Activated CD4-positive, alpha-beta T cell treated with anti-CD3 and anti-CD28 coated beads, Interleukin-2, amount 10 ng/mL, durations not matched to agents 24 days and 14 days (primary cell): ENCODE data around the gene CCDC86. TPM values are rescaled to one million over a fixed set of nuclear protein-coding genes. Genes with fewer than 3 reads are reported as not detected.

Source experiments
- DNase-seq: peaks from one replicate; pipeline ENCODE4 v3.0.0; 2022
- H3K27ac Mint-ChIP-seq: one replicate; pipeline ENCODE4 v1.8.0; 2022; ENCODE audit warnings: mild to moderate bottlenecking, mixed read lengths
- H3K27me3 Mint-ChIP-seq: one replicate; pipeline ENCODE4 v1.8.0; 2022; ENCODE audit warnings: mixed read lengths
- H3K36me3 Mint-ChIP-seq: one replicate; pipeline ENCODE4 v1.8.0; 2022; ENCODE audit warnings: low read depth, mild to moderate bottlenecking, mixed read lengths
- H3K4me1 Mint-ChIP-seq: one replicate; pipeline ENCODE4 v1.8.0; 2021; ENCODE audit warnings: mixed read lengths
- H3K4me3 Mint-ChIP-seq: one replicate; pipeline ENCODE4 v1.8.0; 2022; ENCODE audit warnings: mild to moderate bottlenecking, moderate library complexity, mixed read lengths
- H3K9me3 Mint-ChIP-seq: one replicate; pipeline ENCODE4 v1.8.0; 2021; ENCODE audit warnings: mixed read lengths
- intact Hi-C: fragments of 100-400 bp; cut with micrococcal nuclease; formaldehyde crosslinking; loops from one replicate; pipeline ENCODE4 v1.15.1; 2023
- total RNA-seq: library from RNA; stranded (reverse); gene quantifications from 2 replicates; pipeline ENCODE4 v1.2.3, GENCODE V29; 2022

The CCDC86 gene
- total RNA-seq, 1 donor from 2014 or later: 90.0 TPM

GRCh38 chr11:60891103-60891741, 49.3 kb downstream of the CCDC86 start:
- H3K4me3 Mint-ChIP-seq: no peak overlapping the region
- intact Hi-C loops: no loop called here
- H3K36me3 Mint-ChIP-seq: peaks cover 51% of the 10 kb centered on the region
- no peaks in the 10 kb centered on the region for H3K9me3 Mint-ChIP-seq
- DNase-seq: no peak
- H3K4me1 Mint-ChIP-seq: peaks cover 2% of the 10 kb centered on the region
- no peaks in the 10 kb centered on the region for H3K27me3 Mint-ChIP-seq
- H3K27ac Mint-ChIP-seq: no peak overlapping the region

- Mint-ChIP-seq H3K27ac (no peak overlapping the region), H3K4me1 (no peaks in the 10 kb centered on the region), H3K27me3 (no peaks in the 10 kb centered on the region), H3K4me3 (no peak overlapping the region), H3K36me3 (peaks cover 65% of the 10 kb centered on the region), H3K9me3 (no peaks in the 10 kb centered on the region)
- intact Hi-C loops: no loop called here
- DNase-seq: no peak
Observed at GRCh38 chr11:60895687-60896086, 53.8 kb downstream of the CCDC86 start.

GRCh38 chr11:60897496-60897895, 55.6 kb downstream of the CCDC86 start:
- no peak for DNase-seq
- intact Hi-C loops: no loop called here
- Mint-ChIP-seq H3K27me3 (no peaks in the 10 kb centered on the region), H3K9me3 (no peaks in the 10 kb centered on the region), H3K4me1 (no peaks in the 10 kb centered on the region), H3K36me3 (peaks cover 68% of the 10 kb centered on the region), H3K4me3 (no peak overlapping the region), H3K27ac (no peak overlapping the region)

GRCh38 chr11:60899046-60899936, 57.4 kb downstream of the CCDC86 start:
- H3K9me3 Mint-ChIP-seq: no peaks in the 10 kb centered on the region
- H3K4me3 Mint-ChIP-seq: no peak overlapping the region
- peak overlapping the region; percentile 50 for H3K27ac Mint-ChIP-seq
- H3K4me1 Mint-ChIP-seq: peaks cover 12% of the 10 kb centered on the region
- no peaks in the 10 kb centered on the region for H3K27me3 Mint-ChIP-seq
- peak; percentile 81 for DNase-seq
- intact Hi-C loops: loop anchor here (1.0 kb wide), 1 partner anchor 68 kb away; no protein-coding TSS in a partner anchor
- peaks cover 73% of the 10 kb centered on the region for H3K36me3 Mint-ChIP-seq

GRCh38 chr11:60899977-60900376, 58.1 kb downstream of the CCDC86 start:
- DNase-seq: no peak
- no peak overlapping the region for H3K27ac Mint-ChIP-seq
- H3K4me1 Mint-ChIP-seq: peaks cover 14% of the 10 kb centered on the region
- no peak overlapping the region for H3K4me3 Mint-ChIP-seq
- peaks cover 71% of the 10 kb centered on the region for H3K36me3 Mint-ChIP-seq
- H3K27me3 Mint-ChIP-seq: no peaks in the 10 kb centered on the region
- intact Hi-C loops: loop anchor here (1.0 kb wide), 1 partner anchor 69 kb away; no protein-coding TSS in a partner anchor
- H3K9me3 Mint-ChIP-seq: no peaks in the 10 kb centered on the region

Other genes starting within 250 kb of the CCDC86 start
- not detected in 2 replicates for gene MS4A8, start 142.5 kb upstream of the CCDC86 start, total RNA-seq
- gene MS4A18, start 117.4 kb upstream of the CCDC86 start, total RNA-seq: not detected in 2 replicates
- gene MS4A15, start 85.2 kb upstream of the CCDC86 start, total RNA-seq: not detected in 2 replicates
- not detected in 2 replicates for gene MS4A10, start 56.8 kb upstream of the CCDC86 start, total RNA-seq
- gene PTGDR2, start 13.8 kb downstream of the CCDC86 start, total RNA-seq: 0.14 and 0.19 TPM in 2 replicates
- not detected in 2 replicates for gene ZP1, start 25.4 kb downstream of the CCDC86 start, total RNA-seq
- gene PRPF19, start 64.5 kb downstream of the CCDC86 start, total RNA-seq: 219 TPM in 2 replicates
- 144 and 147 TPM in 2 replicates for gene TMEM109, start 72.0 kb downstream of the CCDC86 start, total RNA-seq
- gene TMEM132A, start 82.3 kb downstream of the CCDC86 start, total RNA-seq: 2.3 and 3.5 TPM in 2 replicates
- 3.0 and 4.0 TPM in 2 replicates for gene SLC15A3, start 110.1 kb downstream of the CCDC86 start, total RNA-seq
- 416 and 421 TPM in 2 replicates for gene CD6, start 129.6 kb downstream of the CCDC86 start, total RNA-seq